CD4-positive, alpha-beta memory T cell (primary cell): ENCODE results near the gene MGST2. TPM values are rescaled to one million over a fixed set of nuclear protein-coding genes. Genes with fewer than 3 reads are reported as not detected.

Experiments
- CTCF ChIA-PET: fragments of 350-600 bp; sonication (Branson Sonifier 250); formaldehyde crosslinking; loops from one replicate; lab custom pipeline; 2021; ENCODE audit warnings: inconsistent platforms; ENCODE audit not compliant: partially characterized antibody; lab: Charles Lee
- POLR2A ChIA-PET: fragments of 350-600 bp; sonication (Branson Sonifier 250); formaldehyde crosslinking; loops from one replicate; lab custom pipeline; 2021; ENCODE audit not compliant: partially characterized antibody; lab: Charles Lee
- DNase-seq, 5 donors: peaks; one replicate each; pipeline versions ENCODE4 v3.0.0 to v3.0.0-alpha.2; 2020 to 2022; ENCODE audit warnings: mixed read lengths in 1 of 5
- H3K27ac ChIP-seq: one replicate; pipeline ENCODE4 v1.7.0; 2013; ENCODE audit warnings: low read depth, low read length
- H3K27me3 ChIP-seq: 2 replicates; pipeline ENCODE4 v1.7.0; 2013; ENCODE audit warnings: mild to moderate bottlenecking, low read length, moderate library complexity; ENCODE audit not compliant: insufficient read depth
- H3K36me3 ChIP-seq: 2 replicates; pipeline ENCODE4 v1.7.0; 2013; ENCODE audit warnings: mild to moderate bottlenecking, low read length, moderate library complexity; ENCODE audit not compliant: insufficient read depth
- H3K4me1 ChIP-seq: 2 replicates; pipeline ENCODE4 v1.7.0; 2013; ENCODE audit warnings: mild to moderate bottlenecking, low read length, moderate library complexity; ENCODE audit not compliant: insufficient read depth
- H3K4me3 ChIP-seq, 2 donors: one replicate each; pipeline ENCODE4 v1.7.0; 2013; ENCODE audit warnings: low read length in 2 of 2, mild to moderate bottlenecking in 1 of 2
- H3K9me3 ChIP-seq, 2 donors: one replicate each; pipeline ENCODE4 v1.7.0; 2013; ENCODE audit warnings: low read length in 2 of 2, control low read depth in 1 of 2; ENCODE audit not compliant: control insufficient read depth in 1 of 2
- H3K27ac Mint-ChIP-seq, 7 donors: one replicate each; pipeline ENCODE4 v1.8.0; 2020 to 2021; ENCODE audit warnings: mixed read lengths in 7 of 7, mild to moderate bottlenecking in 6 of 7, inconsistent platforms in 3 of 7, moderate library complexity in 3 of 7
- H3K27me3 Mint-ChIP-seq, 2 donors: one replicate each; pipeline ENCODE4 v1.8.0; 2020 to 2021; ENCODE audit warnings: mixed read lengths in 2 of 2
- H3K36me3 Mint-ChIP-seq, 2 donors: one replicate each; pipeline ENCODE4 v1.8.0; 2020 to 2021; ENCODE audit warnings: mixed read lengths in 2 of 2, inconsistent platforms in 1 of 2, mild to moderate bottlenecking in 1 of 2
- H3K4me1 Mint-ChIP-seq, 4 donors: one replicate each; pipeline ENCODE4 v1.8.0; 2020 to 2021; ENCODE audit warnings: mixed read lengths in 4 of 4, mild to moderate bottlenecking in 1 of 4
- H3K4me3 Mint-ChIP-seq, 8 donors: one replicate each; pipeline ENCODE4 v1.8.0; 2020 to 2021; ENCODE audit warnings: mixed read lengths in 8 of 8, mild to moderate bottlenecking in 7 of 8, moderate library complexity in 6 of 8, inconsistent platforms in 3 of 8
- H3K9me3 Mint-ChIP-seq, 8 donors: one replicate each; pipeline ENCODE4 v1.8.0; 2020 to 2021; ENCODE audit warnings: mixed read lengths in 8 of 8, mild to moderate bottlenecking in 5 of 8, inconsistent platforms in 3 of 8, moderate library complexity in 1 of 8
- intact Hi-C: fragments of 100-400 bp; cut with micrococcal nuclease; formaldehyde crosslinking; loops from one replicate; pipeline ENCODE4 v1.15.1; 2023
- polyA plus RNA-seq, 2 donors: library from polyadenylated mRNA; unstranded; fragments of 300-500 nt; fragmentation: Illumina TruSeq; gene quantifications; one replicate each; pipeline ENCODE4 v1.2.3, GENCODE V29; 2021
- total RNA-seq, 2 experiments: library from RNA; stranded (reverse); gene quantifications; one replicate each; pipeline ENCODE4 v1.2.3, GENCODE V29; 2021

Gene MGST2
- total and polyA plus RNA-seq, 4 experiments from 2014 or later = 1.0 to 26.2 (median 8.3) TPM

GRCh38 chr4:139669335-139669734, 3.7 kb downstream of the MGST2 start:
- Mint-ChIP-seq H3K4me1 (peaks cover 12 to 33% (median 15%) of the 10 kb centered on the region in 4 donors), H3K36me3 (peaks cover 0 to 1% of the 10 kb centered on the region in 2 donors), H3K9me3 (no peaks in the 10 kb centered on the region), H3K4me3 (no peak overlapping the region), H3K27ac (no peak overlapping the region), H3K27me3 (no peaks in the 10 kb centered on the region)
- Histone ChIP-seq H3K36me3 (no peaks in the 10 kb centered on the region), H3K9me3 (no peaks in the 10 kb centered on the region), H3K27ac (no peak overlapping the region), H3K27me3 (no peaks in the 10 kb centered on the region), H3K4me1 (peaks cover 16% of the 10 kb centered on the region), H3K4me3 (no peak overlapping the region)
- intact Hi-C loops = no loop called here
- ChIA-PET POLR2A (no interaction called here), CTCF (interaction anchor here (18.0 kb wide), 1 partner anchor 16 kb away, joined by 204 read pairs; no protein-coding TSS in a partner anchor)
- no peak for DNase-seq

DNA sequence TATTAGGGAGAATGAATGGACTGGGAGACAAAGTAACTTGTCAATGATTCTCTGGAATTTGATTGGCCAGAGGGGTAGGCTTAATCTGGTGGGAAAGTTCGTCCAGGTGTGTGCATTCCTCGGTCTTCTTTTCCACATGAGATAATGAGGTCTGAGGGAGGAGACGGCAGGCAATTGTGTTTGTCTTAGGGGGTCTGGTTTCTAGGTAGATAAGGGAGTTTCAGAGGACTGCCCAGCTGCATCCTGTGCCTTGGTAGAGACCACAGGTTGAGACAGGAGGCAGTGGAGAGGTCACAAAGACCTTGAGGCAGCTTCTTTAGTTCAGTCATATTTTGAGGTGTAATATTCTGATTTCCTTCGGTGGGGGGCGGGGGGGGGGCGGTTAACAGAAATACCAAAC, 4.3 kb downstream of the MGST2 start:
- Histone ChIP-seq H3K36me3 (no peaks in the 10 kb centered on the region), H3K4me1 (peaks cover 16% of the 10 kb centered on the region), H3K9me3 (no peaks in the 10 kb centered on the region), H3K27me3 (no peaks in the 10 kb centered on the region), H3K4me3 (no peak overlapping the region), H3K27ac (no peak overlapping the region)
- H3K27me3 Mint-ChIP-seq = no peaks in the 10 kb centered on the region
- H3K4me3 Mint-ChIP-seq = no peak overlapping the region
- peaks cover 12 to 33% (median 15%) of the 10 kb centered on the region in 4 donors for H3K4me1 Mint-ChIP-seq
- DNase-seq = no peak
- H3K36me3 Mint-ChIP-seq = peaks cover 0 to 1% of the 10 kb centered on the region in 2 donors
- POLR2A ChIA-PET = no interaction called here
- CTCF ChIA-PET = interaction anchor here (18.0 kb wide), 1 partner anchor 16 kb away, joined by 204 read pairs; no protein-coding TSS in a partner anchor
- intact Hi-C loops = no loop called here
- no peaks in the 10 kb centered on the region for H3K9me3 Mint-ChIP-seq
- no peak overlapping the region for H3K27ac Mint-ChIP-seq

- Histone ChIP-seq H3K36me3 (no peaks in the 10 kb centered on the region), H3K4me1 (peaks cover 11% of the 10 kb centered on the region), H3K27ac (no peak overlapping the region), H3K9me3 (no peaks in the 10 kb centered on the region), H3K4me3 (no peak overlapping the region), H3K27me3 (no peaks in the 10 kb centered on the region)
- ChIA-PET CTCF (interaction anchor here (18.0 kb wide), 1 partner anchor 17 kb away, joined by 204 read pairs; no protein-coding TSS in a partner anchor), POLR2A (no interaction called here)
- Mint-ChIP-seq H3K27ac (no peak overlapping the region), H3K27me3 (no peaks in the 10 kb centered on the region), H3K9me3 (no peaks in the 10 kb centered on the region), H3K36me3 (peaks cover 0 to 1% of the 10 kb centered on the region in 2 donors), H3K4me1 (peaks cover 8 to 27% (median 10%) of the 10 kb centered on the region in 4 donors), H3K4me3 (no peak overlapping the region)
- intact Hi-C loops = no loop called here
- DNase-seq = no peak
These were observed 5.2 kb downstream of the MGST2 start for GRCh38 chr4:139670775-139671174.

DNA sequence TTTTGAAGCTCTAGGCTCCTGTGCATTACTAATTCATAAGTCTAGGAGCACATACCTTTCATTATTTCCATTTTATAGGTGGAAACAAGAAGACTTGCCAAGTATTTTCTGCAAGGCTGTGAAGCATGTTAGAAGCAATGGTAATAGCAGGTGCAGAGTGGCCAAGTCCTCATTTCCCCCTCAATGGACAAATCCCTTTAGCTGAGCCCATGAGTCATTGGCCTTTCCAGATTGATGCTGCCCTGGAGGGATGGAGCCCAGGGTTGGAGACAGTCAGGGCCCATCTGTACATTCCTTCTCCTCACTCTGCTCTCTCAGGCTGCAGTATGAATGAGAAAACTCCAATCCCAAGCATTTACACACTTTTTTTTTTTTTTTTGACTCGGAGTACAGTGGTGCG, 6.6 kb downstream of the MGST2 start:
- ChIA-PET CTCF (interaction anchor here (1.3 to 18.0 kb wide), 2 partner anchors 9 to 19 kb away, joined by 5 to 204 read pairs; no protein-coding TSS in a partner anchor), POLR2A (no interaction called here)
- Mint-ChIP-seq H3K36me3 (no peaks in the 10 kb centered on the region), H3K4me3 (no peak overlapping the region), H3K27me3 (no peaks in the 10 kb centered on the region), H3K4me1 (peaks cover 0 to 13% (median under 1%) of the 10 kb centered on the region in 4 donors), H3K9me3 (no peaks in the 10 kb centered on the region), H3K27ac (no peak overlapping the region)
- H3K4me1 ChIP-seq = peaks cover under 1% of the 10 kb centered on the region
- H3K9me3 ChIP-seq = no peaks in the 10 kb centered on the region
- no peaks in the 10 kb centered on the region for H3K27me3 ChIP-seq
- intact Hi-C loops = no loop called here
- no peak overlapping the region for H3K27ac ChIP-seq
- H3K36me3 ChIP-seq = no peaks in the 10 kb centered on the region
- DNase-seq = no peak
- H3K4me3 ChIP-seq = no peak overlapping the region

DNA sequence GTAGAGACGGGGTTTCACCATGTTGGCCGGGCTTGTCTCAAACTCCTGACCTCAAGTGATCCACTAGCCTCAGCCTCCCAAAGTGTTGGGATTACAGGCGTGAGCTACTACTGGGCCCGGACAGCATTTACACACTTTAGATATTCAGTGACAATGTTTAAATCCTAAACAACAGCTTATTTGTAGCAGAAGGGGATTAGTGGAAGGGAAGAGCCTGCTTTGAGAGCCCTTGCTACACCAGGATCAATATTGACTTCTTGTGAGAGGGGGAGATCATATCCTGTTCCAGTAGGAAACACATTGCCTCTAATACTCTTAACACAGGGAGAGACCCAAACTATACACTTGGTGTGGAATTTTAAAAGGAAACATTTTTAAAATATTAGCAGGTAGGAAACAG, 7.1 kb downstream of the MGST2 start:
- Histone ChIP-seq H3K4me1 (no peaks in the 10 kb centered on the region), H3K27me3 (no peaks in the 10 kb centered on the region), H3K27ac (no peak overlapping the region), H3K4me3 (no peak overlapping the region), H3K36me3 (no peaks in the 10 kb centered on the region), H3K9me3 (no peaks in the 10 kb centered on the region)
- Mint-ChIP-seq H3K4me1 (peaks cover 0 to 8% (median under 1%) of the 10 kb centered on the region in 4 donors), H3K27ac (no peak overlapping the region), H3K9me3 (no peaks in the 10 kb centered on the region), H3K36me3 (no peaks in the 10 kb centered on the region), H3K27me3 (no peaks in the 10 kb centered on the region), H3K4me3 (no peak overlapping the region)
- no peak for DNase-seq
- POLR2A ChIA-PET = no interaction called here
- CTCF ChIA-PET = interaction anchor here (1.3 to 18.0 kb wide), 2 partner anchors 9 to 19 kb away, joined by 5 to 204 read pairs; no protein-coding TSS in a partner anchor
- intact Hi-C loops = no loop called here

GRCh38 chr4:139674875-139675550, 9.4 kb downstream of the MGST2 start:
- Mint-ChIP-seq H3K36me3 (peaks cover 0 to 14% of the 10 kb centered on the region in 2 donors), H3K27ac (peak overlapping the region in 1 of 7 donors; percentile 59), H3K4me3 (no peak overlapping the region), H3K27me3 (no peaks in the 10 kb centered on the region), H3K9me3 (no peaks in the 10 kb centered on the region), H3K4me1 (peaks cover 0 to 4% (median 0%) of the 10 kb centered on the region in 4 donors)
- DNase-seq = no peak
- CTCF ChIA-PET = interaction anchor here (1.1 to 18.0 kb wide), 2 partner anchors 14 to 21 kb away, joined by 3 to 204 read pairs; no protein-coding TSS in a partner anchor
- Histone ChIP-seq H3K4me1 (no peaks in the 10 kb centered on the region), H3K36me3 (no peaks in the 10 kb centered on the region), H3K27me3 (no peaks in the 10 kb centered on the region), H3K27ac (no peak overlapping the region), H3K9me3 (no peaks in the 10 kb centered on the region), H3K4me3 (no peak overlapping the region)
- intact Hi-C loops = no loop called here
- POLR2A ChIA-PET = no interaction called here

DNA sequence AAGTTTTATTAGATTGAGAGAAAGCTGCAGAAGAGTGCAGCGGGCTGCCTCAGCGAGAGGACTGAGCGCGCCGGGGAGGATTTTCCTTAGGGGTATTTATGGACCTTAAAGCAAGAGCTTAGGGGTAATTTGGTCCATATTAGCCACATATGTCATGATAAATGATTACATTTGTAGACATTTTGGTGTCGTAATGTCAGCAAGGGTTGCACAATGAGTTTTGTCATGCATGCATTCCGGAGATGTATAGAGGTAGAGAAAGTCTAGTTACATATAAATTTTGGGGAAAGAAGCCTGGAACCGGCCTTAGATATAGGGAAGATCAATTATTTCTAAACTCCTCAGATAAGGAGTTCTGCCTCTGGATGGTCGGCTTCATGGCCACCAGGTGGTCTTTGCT, 10.0 kb downstream of the MGST2 start:
- no peak for DNase-seq
- Mint-ChIP-seq H3K36me3 (peaks cover 0 to 15% of the 10 kb centered on the region in 2 donors), H3K4me3 (no peak overlapping the region), H3K4me1 (peaks cover 0 to 4% (median 0%) of the 10 kb centered on the region in 4 donors), H3K27me3 (no peaks in the 10 kb centered on the region), H3K9me3 (no peaks in the 10 kb centered on the region), H3K27ac (no peak overlapping the region)
- no peaks in the 10 kb centered on the region for H3K4me1 ChIP-seq
- intact Hi-C loops = no loop called here
- H3K9me3 ChIP-seq = no peaks in the 10 kb centered on the region
- POLR2A ChIA-PET = no interaction called here
- CTCF ChIA-PET = interaction anchor here (18.0 kb wide), 1 partner anchor 22 kb away, joined by 204 read pairs; no protein-coding TSS in a partner anchor
- no peaks in the 10 kb centered on the region for H3K36me3 ChIP-seq
- no peaks in the 10 kb centered on the region for H3K27me3 ChIP-seq
- no peak overlapping the region for H3K4me3 ChIP-seq
- H3K27ac ChIP-seq = no peak overlapping the region
